ENCODE results near the gene TJP2.

Gene TJP2

DNA sequence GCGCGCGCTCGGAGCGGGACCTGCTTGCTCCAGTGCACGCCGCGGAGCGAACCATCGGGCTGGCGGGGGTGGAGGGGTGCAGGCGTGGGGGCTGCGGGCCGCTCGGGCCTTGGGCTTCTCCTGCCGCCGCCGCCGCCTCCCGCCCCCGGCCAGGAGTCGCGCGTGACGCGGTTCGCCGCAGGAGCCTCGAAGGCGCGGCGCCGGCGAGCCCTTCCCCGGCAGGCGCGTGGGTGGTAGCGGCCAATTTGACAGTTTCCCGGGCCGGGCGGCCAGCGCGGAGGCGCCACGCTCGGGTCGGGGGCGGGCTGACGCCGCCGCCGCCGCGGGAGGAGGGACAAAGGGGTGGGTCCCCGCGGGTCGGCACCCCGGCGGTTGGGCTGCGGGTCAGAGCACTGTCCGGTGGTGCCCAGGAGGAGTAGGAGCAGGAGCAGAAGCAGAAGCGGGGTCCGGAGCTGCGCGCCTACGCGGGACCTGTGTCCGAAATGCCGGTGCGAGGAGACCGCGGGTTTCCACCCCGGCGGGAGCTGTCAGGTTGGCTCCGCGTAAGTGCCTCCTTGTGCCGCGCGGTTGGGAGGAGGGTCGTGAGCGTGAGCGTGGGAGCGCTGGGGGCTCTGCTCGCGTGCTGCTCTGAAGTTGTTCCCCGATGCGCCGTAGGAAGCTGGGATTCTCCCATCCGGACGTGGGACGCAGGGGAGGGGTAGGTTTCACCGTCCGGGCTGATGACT, at the start of gene TJP2:
Gene TJP2 (plus strand): TSS at position 387 of the 725 bp plus-strand sequence. CDS start 96 bp downstream, at position 483.
- in situ Hi-C loops (cut with MboI; ENCODE audit: low sequenced_read_pairs, unreplicated experiment): no loop called here
- TF ChIP-seq, protein P1, sequence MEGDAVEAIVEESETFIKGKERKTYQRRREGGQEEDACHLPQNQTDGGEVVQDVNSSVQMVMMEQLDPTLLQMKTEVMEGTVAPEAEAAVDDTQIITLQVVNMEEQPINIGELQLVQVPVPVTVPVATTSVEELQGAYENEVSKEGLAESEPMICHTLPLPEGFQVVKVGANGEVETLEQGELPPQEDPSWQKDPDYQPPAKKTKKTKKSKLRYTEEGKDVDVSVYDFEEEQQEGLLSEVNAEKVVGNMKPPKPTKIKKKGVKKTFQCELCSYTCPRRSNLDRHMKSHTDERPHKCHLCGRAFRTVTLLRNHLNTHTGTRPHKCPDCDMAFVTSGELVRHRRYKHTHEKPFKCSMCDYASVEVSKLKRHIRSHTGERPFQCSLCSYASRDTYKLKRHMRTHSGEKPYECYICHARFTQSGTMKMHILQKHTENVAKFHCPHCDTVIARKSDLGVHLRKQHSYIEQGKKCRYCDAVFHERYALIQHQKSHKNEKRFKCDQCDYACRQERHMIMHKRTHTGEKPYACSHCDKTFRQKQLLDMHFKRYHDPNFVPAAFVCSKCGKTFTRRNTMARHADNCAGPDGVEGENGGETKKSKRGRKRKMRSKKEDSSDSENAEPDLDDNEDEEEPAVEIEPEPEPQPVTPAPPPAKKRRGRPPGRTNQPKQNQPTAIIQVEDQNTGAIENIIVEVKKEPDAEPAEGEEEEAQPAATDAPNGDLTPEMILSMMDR (IDR thresholded peaks at IDR 0.05; ENCODE audit: borderline replicate concordance, control extremely low read depth, extremely low read depth, insufficient read depth, missing control alignments): no peak
- DNase-seq (ENCODE audit: low spot score): peak; percentile 81

DNA sequence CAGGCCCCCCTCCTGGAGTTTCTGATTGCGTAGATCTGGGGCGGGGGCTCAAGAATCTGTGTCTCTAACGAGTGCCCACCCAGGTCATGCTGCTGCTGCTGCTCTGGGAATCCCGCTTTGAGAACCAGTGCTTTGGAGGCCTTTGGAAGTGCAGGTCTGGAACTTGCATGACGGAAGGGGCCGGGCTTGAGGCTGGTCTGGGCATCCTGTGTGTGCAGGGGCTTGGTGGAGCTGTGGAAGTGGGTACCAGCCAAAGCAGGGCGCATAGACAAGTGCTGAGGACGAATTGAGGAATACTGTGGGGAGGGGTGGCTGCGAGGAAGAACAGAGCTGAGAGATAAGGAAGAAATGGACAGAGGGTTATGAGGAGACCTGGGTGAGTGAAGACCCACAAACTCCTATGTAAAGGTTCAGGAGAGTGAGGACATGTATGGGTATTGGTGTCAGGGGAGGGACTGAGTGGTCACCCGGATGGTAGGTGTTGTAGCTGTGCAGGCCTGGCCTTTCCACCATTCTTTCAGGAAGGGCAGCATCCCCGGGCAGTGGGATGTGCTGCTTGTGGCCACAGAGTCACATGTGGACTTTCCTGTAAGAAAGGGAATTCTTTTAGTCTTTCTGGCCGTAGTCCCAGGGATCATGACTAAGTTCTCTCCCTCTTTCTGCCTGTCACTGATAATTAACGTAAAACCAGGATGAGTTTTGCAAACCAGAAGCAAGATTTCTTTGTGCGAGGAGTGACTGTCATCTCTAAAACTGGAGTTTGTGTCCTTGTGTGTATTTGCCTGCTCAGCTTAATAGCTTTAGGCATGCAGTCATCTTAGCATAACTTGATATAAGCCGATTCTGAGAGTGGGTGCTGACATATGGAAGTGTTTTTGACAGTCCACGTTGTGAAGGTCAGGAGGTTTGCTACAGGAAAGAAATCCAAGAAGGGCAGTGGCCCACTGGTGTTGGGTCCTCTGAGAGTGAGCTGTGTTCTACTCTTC, 43.3 kb upstream of the TJP2 start:
- TF ChIP-seq, protein P1 (IDR thresholded peaks at IDR 0.05; ENCODE audit: borderline replicate concordance, control extremely low read depth, extremely low read depth, insufficient read depth, missing control alignments): no peak
- in situ Hi-C loops (cut with MboI; ENCODE audit: low sequenced_read_pairs, unreplicated experiment): no loop called here
- DNase-seq (ENCODE audit: low spot score): no peak

DNA sequence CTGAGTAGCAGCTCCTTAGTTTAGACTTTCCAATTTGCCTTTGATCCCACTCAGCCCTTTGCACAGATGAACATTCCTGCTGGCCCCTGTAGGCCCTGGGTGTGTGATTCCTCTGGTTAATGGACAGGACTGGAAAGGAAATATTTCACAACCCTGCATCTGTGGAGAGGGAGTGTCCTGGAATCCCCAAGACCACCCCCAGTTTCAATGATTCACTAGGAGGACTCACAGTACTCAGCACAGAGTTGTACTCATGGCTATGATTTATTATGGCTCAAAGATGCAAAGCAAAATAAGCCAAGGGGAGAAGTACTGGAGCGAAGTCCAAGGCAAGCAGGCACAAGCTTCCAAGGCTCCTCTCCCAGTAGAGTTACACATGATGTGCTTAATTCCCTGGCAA, 42.4 kb upstream of the TJP2 start:
- in situ Hi-C loops (cut with MboI; ENCODE audit: low sequenced_read_pairs, unreplicated experiment): no loop called here
- DNase-seq (ENCODE audit: low spot score): no peak
- TF ChIP-seq, protein P1 (IDR thresholded peaks at IDR 0.05; ENCODE audit: borderline replicate concordance, control extremely low read depth, extremely low read depth, insufficient read depth, missing control alignments): no peak

DNA sequence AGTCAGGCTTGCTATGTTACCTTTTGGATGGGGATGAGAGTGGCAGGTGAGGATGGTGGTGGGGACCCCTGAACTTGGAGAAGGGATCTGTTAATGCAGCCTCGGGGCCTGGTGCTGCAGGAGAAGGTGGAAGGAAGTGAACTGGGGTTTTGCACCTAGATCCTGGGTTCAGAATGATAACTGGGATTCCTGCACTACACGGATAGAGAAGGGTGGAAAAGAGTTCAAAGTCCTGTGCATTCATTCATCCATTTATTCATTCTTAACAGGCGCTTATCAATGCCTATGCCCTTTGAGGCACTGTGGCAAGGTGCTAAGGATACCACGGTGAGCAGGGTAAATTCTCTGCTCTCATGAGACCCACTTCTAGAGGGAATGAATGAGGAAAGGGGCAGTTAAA, 41.7 kb upstream of the TJP2 start:
- no peak for DNase-seq (ENCODE audit: low spot score)
- TF ChIP-seq, protein P1 (IDR thresholded peaks at IDR 0.05; ENCODE audit: borderline replicate concordance, control extremely low read depth, extremely low read depth, insufficient read depth, missing control alignments): no peak
- in situ Hi-C loops (cut with MboI; ENCODE audit: low sequenced_read_pairs, unreplicated experiment): no loop called here

DNA sequence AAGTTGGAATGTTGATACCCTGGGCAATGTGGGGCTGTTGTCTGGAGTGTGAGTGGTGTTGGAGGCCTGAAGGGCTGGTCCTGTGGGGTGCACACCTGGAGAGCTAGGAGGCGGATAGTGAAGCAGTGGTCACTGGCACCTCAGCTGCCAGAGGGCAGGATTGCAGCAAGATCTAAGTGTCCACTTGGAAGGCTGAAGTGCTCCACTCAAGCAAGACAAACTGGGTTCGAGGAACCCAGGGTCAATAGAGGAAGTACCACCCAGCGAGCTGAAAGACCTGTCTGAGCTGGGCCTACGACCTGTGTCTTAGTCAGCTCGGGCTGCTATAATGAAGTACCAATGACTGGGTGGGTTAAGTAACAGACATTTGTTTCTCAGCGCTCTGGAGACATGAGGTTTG, 39.7 kb upstream of the TJP2 start:
- no peak for DNase-seq (ENCODE audit: low spot score)
- TF ChIP-seq, protein P1 (IDR thresholded peaks at IDR 0.05; ENCODE audit: borderline replicate concordance, control extremely low read depth, extremely low read depth, insufficient read depth, missing control alignments): no peak
- in situ Hi-C loops (cut with MboI; ENCODE audit: low sequenced_read_pairs, unreplicated experiment): no loop called here

DNA sequence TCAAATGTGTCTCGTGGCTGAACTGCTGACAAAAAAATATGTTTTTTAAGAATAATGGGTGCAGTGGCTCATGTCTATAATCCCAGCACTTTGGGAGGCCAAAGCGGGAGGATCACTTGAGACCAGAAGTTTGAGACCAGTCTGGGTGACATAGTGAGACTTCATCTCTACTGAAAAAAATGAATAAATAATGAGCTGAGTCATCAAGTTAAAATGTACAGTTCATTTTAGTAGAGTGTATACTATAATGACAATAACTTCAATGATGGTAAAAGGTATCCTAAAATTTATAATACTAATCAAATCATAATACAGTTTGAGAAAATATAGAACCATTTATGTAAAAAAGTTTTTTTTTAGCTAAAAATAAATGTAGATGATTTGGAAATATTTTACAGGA, 37.9 kb upstream of the TJP2 start:
- DNase-seq (ENCODE audit: low spot score): no peak
- in situ Hi-C loops (cut with MboI; ENCODE audit: low sequenced_read_pairs, unreplicated experiment): no loop called here
- TF ChIP-seq, protein P1 (IDR thresholded peaks at IDR 0.05; ENCODE audit: borderline replicate concordance, control extremely low read depth, extremely low read depth, insufficient read depth, missing control alignments): no peak

All from GM13976 (cell line).